Uterus (tissue), 2 donors: ENCODE results near the gene TRIM34.

ENCODE experiments used
- CTCF ChIP-seq, 4 experiments: fragments of 200-600 bp in 2 of 4; fragments of 450-650 bp in 2 of 4; sonication (generic) in 2 of 4; IDR thresholded peaks; one replicate each; pipeline ENCODE4 v1.5.1; 2016 to 2019; ENCODE audit warnings: antibody characterized with exemption in 4 of 4, mild to moderate bottlenecking in 2 of 4, moderate library complexity in 1 of 4
- POLR2A ChIP-seq, 2 donors: fragments of 450-650 bp; IDR thresholded peaks; one replicate each; pipeline ENCODE4 v1.6.1; 2016; ENCODE audit warnings: antibody characterized with exemption in 2 of 2, mild to moderate bottlenecking in 1 of 2, moderate library complexity in 1 of 2

- TF ChIP-seq POLR2A (IDR thresholded peaks at IDR 0.05), result no peak
- TF ChIP-seq CTCF (IDR thresholded peaks at IDR 0.05), result no peak
These were observed 16.0 kb upstream of the TRIM34 start for GRCh38 chr11:5608808-5609207.
